GM18873 (cell line): Measurements from ENCODE around the gene FOXE3.

Experiments
- ATAC-seq: cut with Tn5 transposase; IDR thresholded peaks from one replicate; pipeline ENCODE4 v1.9.1; 2021; ENCODE audit warnings: mild to moderate bottlenecking, moderate library complexity, moderate number of reproducible peaks; ENCODE audit not compliant: unreplicated experiment, low FRiP score

Gene FOXE3

GRCh38 chr1:47415728-47416318 lies at the start of gene FOXE3:
Gene FOXE3, plus strand, starts transcription at chr1:47416285. Its CDS starts 31 bp downstream, at chr1:47416316.
- no peak for ATAC-seq

GRCh38 chr1:47367651-47368050 lies 48.4 kb upstream of the FOXE3 start:
- ATAC-seq: no peak

- ATAC-seq: no peak
Measured at GRCh38 chr1:47371016-47371517, 45.0 kb upstream of the FOXE3 start.

GRCh38 chr1:47374501-47374900 lies 41.6 kb upstream of the FOXE3 start:
- no peak for ATAC-seq

- no peak for ATAC-seq
Measured at GRCh38 chr1:47378147-47378546, 37.9 kb upstream of the FOXE3 start.

GRCh38 chr1:47380699-47381098 lies 35.4 kb upstream of the FOXE3 start:
- ATAC-seq: no peak

- no peak for ATAC-seq
Measured at GRCh38 chr1:47382399-47382983, 33.6 kb upstream of the FOXE3 start.

GRCh38 chr1:47384083-47384482 lies 32.0 kb upstream of the FOXE3 start:
- no peak for ATAC-seq

- no peak for ATAC-seq
Measured at GRCh38 chr1:47385020-47385419, 31.1 kb upstream of the FOXE3 start.

GRCh38 chr1:47386268-47386667 lies 29.8 kb upstream of the FOXE3 start:
- ATAC-seq: no peak

- no peak for ATAC-seq
Measured at GRCh38 chr1:47388030-47388890, 27.8 kb upstream of the FOXE3 start.

GRCh38 chr1:47388891-47389238 lies 27.2 kb upstream of the FOXE3 start:
- no peak for ATAC-seq

GRCh38 chr1:47389731-47390130 lies 26.4 kb upstream of the FOXE3 start:
- ATAC-seq: no peak

- ATAC-seq: no peak
Measured at GRCh38 chr1:47390843-47391242, 25.2 kb upstream of the FOXE3 start.

GRCh38 chr1:47393141-47393540 lies 22.9 kb upstream of the FOXE3 start:
- ATAC-seq: no peak

- ATAC-seq: no peak
Measured at GRCh38 chr1:47395433-47395832, 20.7 kb upstream of the FOXE3 start.

- no peak for ATAC-seq
Measured at GRCh38 chr1:47396671-47397196, 19.4 kb upstream of the FOXE3 start.

GRCh38 chr1:47399138-47399845 lies 16.8 kb upstream of the FOXE3 start:
- ATAC-seq: no peak

- no peak for ATAC-seq
Measured at GRCh38 chr1:47399846-47400155, 16.3 kb upstream of the FOXE3 start.

- no peak for ATAC-seq
Measured at GRCh38 chr1:47401761-47402160, 14.3 kb upstream of the FOXE3 start.

GRCh38 chr1:47402591-47402990 lies 13.5 kb upstream of the FOXE3 start:
- ATAC-seq: no peak
